ENCODE data around the gene CPA1. TPM values are rescaled to one million over a fixed set of nuclear protein-coding genes. Genes with fewer than 3 reads are reported as not detected.

The CPA1 gene
- total and polyA plus RNA-seq, 9 of the 15 experiments (the other 6 are each of a cell fraction or from before 2014, with no cell fraction given), result 6.5 TPM; not detected in 8

GRCh38 chr7:130349911-130350782 is 30.1 kb upstream of the CPA1 start:
- ChIA-PET POLR2A (interaction anchor here (0.6 to 1.1 kb wide), 2 partner anchors 9 to 12 kb away, joined by 3 read pairs; no protein-coding TSS in a partner anchor), CTCF (ENCODE audit: low intra/inter-chr PET ratio) (interaction anchor here (0.5 kb wide), 1 partner anchor 707 kb away, joined by 3 read pairs; no protein-coding TSS in a partner anchor)
- Histone ChIP-seq H4K20me1 (replicated peaks; ENCODE audit: control insufficient read depth, insufficient read depth, low read length) (no peaks in the 10 kb centered on the region), H3K9me3 (replicated peaks; ENCODE audit: control insufficient read depth, insufficient read depth, low read depth, low read length) (no peaks in the 10 kb centered on the region), H2AFZ (ENCODE audit: low read depth, low read length) (no peak overlapping the region), H3K4me1 (replicated peaks in 1 of 2; ENCODE audit: control insufficient read depth in 2 of 2, insufficient read depth in 2 of 2, low read length in 2 of 2) (0 out of 5 replicates have a peak, but pooled peaks cover 0 to 3% of the 10 kb centered on the region in 2 experiments), H3K79me2 (ENCODE audit: control insufficient read depth, insufficient read depth, low read length) (no peaks in the 10 kb centered on the region), H3K9ac (ENCODE audit: insufficient read depth in 1 of 2, low read depth in 2 of 2, low read length in 2 of 2) (no peak overlapping the region), H3K27ac (ENCODE audit: extremely low read depth, low read depth, low read length) (no peak overlapping the region), H3K36me3 (ENCODE audit: control insufficient read depth, insufficient read depth, low read length) (no peaks in the 10 kb centered on the region), H3K9me1 (ENCODE audit: control insufficient read depth, insufficient read depth, low read length) (no peaks in the 10 kb centered on the region), H3K27me3 (ENCODE audit: control insufficient read depth in 2 of 2, insufficient read depth in 2 of 2, low read length in 2 of 2) (peaks cover 50 to 83% of the 10 kb centered on the region in 2 experiments), H3K4me2 (ENCODE audit: insufficient read depth, low read length) (no peak overlapping the region), H3K4me3 (no peak overlapping the region)
- intact Hi-C loops (cut with micrococcal nuclease) (no loop called here), in situ Hi-C loops (cut with MboI) (no loop called here)
- DNase-seq (ENCODE audit: extremely low read depth in 1 of 4, low spot score in 3 of 4) (no peak), FAIRE-seq (no peak), ATAC-seq (no peak)
- 2% methylated on average over 16 of the region's 16 CpGs for WGBS (ENCODE audit: insufficient coverage, low coverage, missing lambda C conversion rate)
- TF ChIP-seq CBFB (CRISPR knock-in tag; IDR thresholded peaks at IDR 0.05) (0 out of 2 replicates have a peak, but pooled peaks have one; percentile 76), MTA3 (IDR thresholded peaks at IDR 0.05; ENCODE audit: borderline replicate concordance) (no peak), ZNF12 (CRISPR knock-in tag; IDR thresholded peaks at IDR 0.05) (0 out of 2 replicates have a peak, but pooled peaks have one; percentile 40), KDM5B (IDR thresholded peaks at IDR 0.05; ENCODE audit: insufficient replicate concordance, low read depth, low read length) (no peak)
- BruUV-seq (replicated peaks), result no TSS peak

Data from K562 (cell line).